ENCODE measurements around the gene BSND.
"Not testable (repeated sequence)": the region's sequence is repeated elsewhere in the genome, so short reads cannot be mapped to it uniquely, and the experiment has no call there.

BSND gene

GRCh38 chr1:55031098-55031497 lies 32.4 kb downstream of the BSND start:
- not testable (repeated sequence) for DNase-seq

- no peak for DNase-seq
Measured at GRCh38 chr1:55033265-55033614, 34.5 kb downstream of the BSND start.

GRCh38 chr1:55034476-55035133 lies 35.9 kb downstream of the BSND start:
- no peak for DNase-seq

DNA sequence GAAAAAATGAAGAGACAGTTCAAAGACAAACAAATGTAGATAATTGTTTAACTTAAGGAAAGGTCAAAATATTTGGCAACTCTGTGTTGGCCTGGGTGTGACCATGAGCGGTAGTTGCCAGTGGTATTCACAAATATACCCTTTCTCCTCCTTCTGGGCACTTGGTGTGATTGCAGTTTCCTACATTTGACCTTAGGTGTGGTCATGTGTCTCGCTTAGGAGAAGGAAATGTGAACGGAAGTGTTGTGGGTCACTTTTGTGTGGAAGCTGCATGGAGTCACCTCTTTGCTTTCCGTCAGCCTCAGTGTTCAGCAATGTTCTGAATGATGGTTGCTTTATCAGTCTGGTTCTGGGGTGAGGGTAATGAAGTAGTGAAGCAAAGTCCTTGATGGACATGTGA lies 37.2 kb downstream of the BSND start:
- DNase-seq: no peak

DNA sequence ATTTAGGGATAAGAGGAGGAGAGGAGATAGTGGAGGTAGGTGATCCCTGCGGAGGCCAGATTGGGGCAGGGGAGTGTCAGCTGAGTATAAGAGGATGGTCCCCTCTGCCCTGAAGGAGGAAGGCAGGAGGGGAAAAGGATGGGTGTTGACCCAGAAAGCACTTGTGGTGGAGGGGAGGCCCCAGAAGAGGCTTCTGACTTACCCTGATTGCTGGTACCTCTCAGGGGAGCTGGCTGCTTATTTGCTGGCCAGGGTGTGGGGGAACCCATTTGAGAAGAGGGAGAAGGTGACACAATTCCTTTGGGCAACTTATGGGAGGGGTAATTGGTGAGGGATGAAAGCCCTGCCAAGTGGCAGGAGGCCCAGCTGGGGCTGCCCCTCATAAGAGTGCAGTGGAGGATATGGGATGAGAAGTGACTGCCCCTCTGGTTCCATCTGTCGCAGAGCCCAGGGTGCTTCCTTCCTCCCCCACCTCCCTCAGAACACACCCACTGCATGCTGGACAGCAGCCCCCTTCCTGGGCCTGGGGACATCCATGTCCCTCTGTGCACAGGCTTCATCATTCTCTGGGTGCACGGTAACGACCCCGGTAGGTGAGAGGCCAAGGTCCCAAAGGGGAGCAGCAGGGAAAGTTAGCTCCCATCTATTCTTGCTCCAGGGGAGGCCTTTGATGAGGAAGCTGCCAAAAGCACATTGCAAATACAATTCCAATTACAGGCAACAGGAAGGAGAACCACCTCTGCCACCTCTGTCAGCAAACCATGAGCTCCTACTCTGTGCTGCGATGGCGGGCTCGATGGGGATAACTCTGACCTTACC lies 39.2 kb downstream of the BSND start:
- DNase-seq: no peak

- DNase-seq: no peak
Measured at GRCh38 chr1:55038552-55038838, 39.8 kb downstream of the BSND start.

DNA sequence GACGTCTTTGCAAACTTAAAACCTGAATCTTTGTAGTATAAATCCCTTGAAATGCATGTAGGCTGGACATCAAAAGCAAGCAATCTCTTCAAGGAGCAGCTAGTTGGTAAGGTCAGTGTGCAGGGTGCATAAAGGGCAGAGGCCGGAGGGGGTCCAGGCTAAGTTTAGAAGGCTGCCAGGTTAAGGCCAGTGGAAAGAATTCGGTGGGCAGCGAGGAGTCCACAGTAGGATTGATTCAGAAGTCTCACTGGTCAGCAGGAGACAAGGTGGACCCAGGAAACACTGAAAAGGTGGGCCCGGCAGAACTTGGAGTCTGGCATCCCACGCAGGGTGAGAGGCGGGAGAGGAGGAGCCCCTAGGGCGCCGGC lies 40.2 kb downstream of the BSND start:
- no peak for DNase-seq

GRCh38 chr1:55039342-55040082 lies 40.8 kb downstream of the BSND start, which contains the start of gene PCSK9:
Gene PCSK9, plus strand, starts transcription at chr1:55039548. Its CDS starts 290 bp downstream, at chr1:55039838.
- no peak for DNase-seq

- no peak for DNase-seq
Measured at GRCh38 chr1:55040083-55040932, 41.6 kb downstream of the BSND start.

GRCh38 chr1:55040933-55041494 lies 42.3 kb downstream of the BSND start:
- no peak for DNase-seq

DNA sequence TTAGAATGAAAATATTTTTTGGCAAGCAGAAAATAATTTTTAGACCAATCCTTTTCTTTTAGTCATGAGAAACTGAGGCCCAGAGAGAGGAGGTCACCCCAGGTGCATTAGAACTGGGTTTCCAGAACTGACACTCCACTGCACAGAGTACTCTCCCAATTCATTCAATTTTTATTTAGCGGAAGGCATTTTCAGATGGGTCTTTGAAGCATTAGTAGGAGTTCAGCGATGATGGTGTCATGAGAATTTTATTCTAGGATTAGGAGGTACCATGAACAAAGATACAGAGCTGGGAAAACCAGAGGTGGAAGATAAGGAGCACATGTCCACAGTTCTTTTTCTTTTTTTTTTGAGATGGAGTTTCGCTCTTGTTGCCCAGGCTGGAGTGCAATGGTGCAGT lies 42.9 kb downstream of the BSND start:
- no peak for DNase-seq

- DNase-seq: no peak
Measured at GRCh38 chr1:55043011-55043410, 44.3 kb downstream of the BSND start.

- no peak for DNase-seq
Measured at GRCh38 chr1:55043726-55044125, 45.0 kb downstream of the BSND start.

GRCh38 chr1:55044617-55045397 lies 46.1 kb downstream of the BSND start:
- DNase-seq: no peak

DNA sequence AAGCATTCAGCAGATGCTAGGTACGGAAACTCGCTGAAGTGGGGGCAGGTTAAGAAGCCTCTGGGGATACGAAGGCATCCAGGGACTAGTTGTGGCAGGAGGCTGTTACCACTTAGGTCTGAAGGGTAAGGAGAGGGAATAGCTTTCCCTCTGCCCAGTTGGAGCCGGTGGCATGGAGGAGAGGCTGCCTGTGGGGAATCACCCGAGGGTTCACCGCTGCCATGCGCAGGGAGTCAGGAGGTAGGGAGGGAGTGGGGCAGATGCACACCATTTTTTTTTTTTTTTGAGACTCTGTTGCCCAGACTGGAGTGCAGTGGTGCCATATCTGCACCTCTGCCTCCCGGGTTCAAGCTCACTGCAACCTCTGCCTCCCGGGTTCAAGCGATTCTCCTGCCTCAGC lies 46.7 kb downstream of the BSND start:
- DNase-seq: no peak

DNA sequence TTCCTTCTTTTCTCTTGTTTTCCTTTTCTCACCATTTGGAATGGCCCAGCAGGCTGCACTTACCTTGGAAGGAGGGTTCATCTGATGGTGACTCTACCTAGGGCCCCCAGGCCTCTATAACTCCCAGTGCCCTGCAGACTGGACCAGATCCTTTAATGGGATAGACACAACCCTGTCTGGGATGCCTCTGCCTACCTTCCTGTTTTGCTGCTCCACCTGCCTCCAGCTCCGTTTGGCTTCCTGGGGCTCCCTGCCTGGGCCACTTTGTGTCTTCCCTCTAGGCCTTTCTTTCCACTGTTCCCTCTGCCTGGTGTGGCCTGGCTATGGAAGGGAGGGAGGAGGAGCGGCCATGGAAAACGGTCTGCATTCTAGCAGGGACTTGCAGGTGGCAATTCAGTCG lies 48.1 kb downstream of the BSND start:
- DNase-seq: no peak

- DNase-seq: no peak
Measured at GRCh38 chr1:55047611-55048010, 48.9 kb downstream of the BSND start.

DNA sequence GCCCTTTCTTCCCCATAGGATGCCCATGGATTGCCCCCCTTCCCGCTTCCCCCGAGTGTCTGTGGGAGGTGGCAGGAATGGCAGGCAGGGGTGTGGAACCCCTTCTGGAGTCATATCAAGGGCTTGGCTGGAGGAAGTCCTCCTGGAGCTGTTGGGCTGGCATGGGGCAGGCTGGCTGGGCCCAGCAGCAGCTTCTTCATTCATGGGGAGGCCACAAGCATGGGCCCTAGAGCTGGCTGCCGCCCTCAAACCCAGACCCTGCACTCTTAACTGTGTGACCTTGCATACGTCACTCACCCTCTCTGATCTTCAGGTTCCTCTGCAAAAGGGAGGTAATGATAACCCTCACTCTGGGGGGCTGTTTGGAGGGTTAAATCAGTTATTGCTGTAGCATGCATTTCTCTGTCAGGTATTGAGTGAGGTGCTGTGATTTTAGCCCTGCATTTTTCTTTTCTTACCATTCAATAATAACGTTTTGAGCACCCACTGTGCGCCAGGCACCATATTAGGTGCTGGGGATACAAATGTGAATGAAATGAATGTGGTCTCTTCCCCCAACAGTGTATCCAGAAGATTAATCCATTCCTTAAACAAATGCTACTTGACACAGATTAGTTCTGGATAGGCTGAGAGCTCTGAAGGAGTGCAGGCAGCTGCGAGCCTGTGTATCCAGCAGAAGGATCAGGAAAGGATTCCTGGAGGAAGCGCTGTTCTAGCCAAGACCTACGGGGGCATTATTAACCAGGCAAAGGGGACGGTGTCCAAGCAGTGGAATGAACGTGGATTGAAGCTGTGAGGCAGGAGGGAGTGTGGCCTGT lies 49.9 kb downstream of the BSND start:
- no peak for DNase-seq

- DNase-seq: no peak
Measured at GRCh38 chr1:55049271-55049913, 50.7 kb downstream of the BSND start.

- no peak for DNase-seq
Measured at GRCh38 chr1:55049914-55050278, 51.2 kb downstream of the BSND start.

- DNase-seq: no peak
Measured at GRCh38 chr1:55050283-55050682, 51.5 kb downstream of the BSND start.

All from activated gamma-delta T cell treated with Interleukin-2 at 50 U/mL for 16 hours (primary cell).